GM21526 (cell line): Measurements from ENCODE around the gene ITGAL.
"Not testable (repeated sequence)": the region's sequence is repeated elsewhere in the genome, so short reads cannot be mapped to it uniquely, and the experiment has no call there.

Source experiments
- ATAC-seq: cut with Tn5 transposase; IDR thresholded peaks from one replicate; pipeline ENCODE4 v1.9.1; 2021; ENCODE audit warnings: moderate library complexity; ENCODE audit not compliant: unreplicated experiment, low FRiP score

Gene ITGAL

GRCh38 chr16:30539986-30540526 lies 67.5 kb downstream of the ITGAL start:
- not testable (repeated sequence) for ATAC-seq

GRCh38 chr16:30540916-30541464 lies 68.4 kb downstream of the ITGAL start:
- ATAC-seq, result not testable (repeated sequence)

- no peak for ATAC-seq
Observed at GRCh38 chr16:30541502-30542329, 69.2 kb downstream of the ITGAL start.

GRCh38 chr16:30543067-30543466 lies 70.5 kb downstream of the ITGAL start:
- ATAC-seq, result no peak

- ATAC-seq, result no peak
Observed at GRCh38 chr16:30546115-30546514, 73.6 kb downstream of the ITGAL start.

- ATAC-seq, result no peak
Observed at GRCh38 chr16:30548416-30549253, 76.1 kb downstream of the ITGAL start.

GRCh38 chr16:30551781-30552180 lies 79.2 kb downstream of the ITGAL start:
- no peak for ATAC-seq

- ATAC-seq, result no peak
Observed at GRCh38 chr16:30552956-30553355, 80.4 kb downstream of the ITGAL start.

GRCh38 chr16:30553393-30553899 lies 80.9 kb downstream of the ITGAL start:
- ATAC-seq, result no peak

- no peak for ATAC-seq
Observed at GRCh38 chr16:30554557-30555314, 82.2 kb downstream of the ITGAL start.

- no peak for ATAC-seq
Observed at GRCh38 chr16:30555315-30556124, 83.0 kb downstream of the ITGAL start.

GRCh38 chr16:30556125-30556473 lies 83.6 kb downstream of the ITGAL start:
- no peak for ATAC-seq

GRCh38 chr16:30557707-30557956 lies 85.1 kb downstream of the ITGAL start:
- no peak for ATAC-seq

- peak; percentile 73 for ATAC-seq
Observed at GRCh38 chr16:30557957-30558788, 85.6 kb downstream of the ITGAL start, which contains the start of gene ZNF764. ZNF764 (minus strand) TSS chr16:30558374; CDS start chr16:30558182, 192 bp downstream.

- ATAC-seq, result no peak
Observed at GRCh38 chr16:30558789-30559377, 86.3 kb downstream of the ITGAL start.

- ATAC-seq, result no peak
Observed at GRCh38 chr16:30559690-30560089, 87.1 kb downstream of the ITGAL start.

- ATAC-seq, result no peak
Observed at GRCh38 chr16:30561089-30561816, 88.7 kb downstream of the ITGAL start.

GRCh38 chr16:30562021-30562420 lies 89.5 kb downstream of the ITGAL start:
- ATAC-seq, result no peak
